K562 (cell line): ENCODE measurements around the gene EFNB3. TPM values are rescaled to one million over a fixed set of nuclear protein-coding genes. Genes with fewer than 3 reads are reported as not detected.
A peak's percentile ranks its signal among the peaks of the same experiment; 100 is the strongest.

Experiments
- ATAC-seq: fragments of 200-7000 bp; cut with Tn5 transposase; 3 replicates; pipeline ENCODE4 v1.9.1; 2020; ENCODE audit warnings: moderate library complexity
- BruUV-seq: library from RNA; stranded (reverse); fragments of 400-500 nt; replicated peaks from 2 replicates; lab custom pipeline; 2021; lab: Mats Ljungman, UMichigan
- CTCF ChIA-PET: fragments of 300-600 bp; formaldehyde crosslinking; extraction: SDS; loops from one replicate; lab custom pipeline; 2021; ENCODE audit warnings: low intra/inter-chr PET ratio; lab: Yijun Ruan, JAX
- POLR2A ChIA-PET: fragments of 300-600, 350-650 bp; sonication (Branson Sonifier 250); formaldehyde crosslinking; extraction: SDS; loops from one replicate; lab custom pipeline; 2021; ENCODE audit warnings: antibody characterized with exemption, inconsistent platforms; lab: Yijun Ruan, JAX
- DNase-seq, 4 experiments: peaks; one replicate each; pipeline versions ENCODE4 v3.0.0 to v3.0.0-alpha.2; 2011 to 2018; ENCODE audit warnings: low spot score in 3 of 4, mixed read lengths in 3 of 4; ENCODE audit errors: extremely low read depth in 1 of 4
- FAIRE-seq: peaks from 2 replicates; lab custom pipeline; 2011; peaks lifted over from hg19 to GRCh38; lab: Jason Lieb, UNC
- H2AFZ ChIP-seq: 2 replicates; pipeline ENCODE4 v1.6.0; 2011; ENCODE audit warnings: low read depth, low read length, control low read depth, inconsistent platforms
- H3K27ac ChIP-seq: fragments of 200-600 bp; 3 replicates; pipeline ENCODE4 v1.8.0; 2011; ENCODE audit warnings: low read depth, mild to moderate bottlenecking, control low read depth, inconsistent platforms, low read length, moderate library complexity, mixed read lengths; ENCODE audit errors: extremely low read depth
- H3K27me3 ChIP-seq, 2 experiments: fragments of 300-600 bp in 1 of 2; 2 replicates in 1 of 2; 3 replicates in 1 of 2; pipeline versions ENCODE4 v1.6.0 to v1.8.0; 2011; ENCODE audit warnings: inconsistent platforms in 2 of 2, low read length in 2 of 2, mild to moderate bottlenecking in 1 of 2, mixed read lengths in 1 of 2, moderate library complexity in 1 of 2; ENCODE audit not compliant: control insufficient read depth in 2 of 2, insufficient read depth in 2 of 2
- H3K36me3 ChIP-seq: fragments of 300-600 bp; 3 replicates; pipeline ENCODE4 v1.8.0; 2011; ENCODE audit warnings: mild to moderate bottlenecking, low read length, inconsistent platforms; ENCODE audit not compliant: control insufficient read depth, insufficient read depth
- H3K4me1 ChIP-seq, 2 experiments: fragments of 200-600 bp in 1 of 2; replicated peaks in 1 of 2; 2 replicates in 1 of 2; 3 replicates in 1 of 2; pipeline versions ENCODE4 v1.5.1 to v1.8.0; 2011; ENCODE audit warnings: inconsistent platforms in 2 of 2, low read length in 2 of 2, mild to moderate bottlenecking in 1 of 2, mixed read lengths in 1 of 2, moderate library complexity in 1 of 2; ENCODE audit not compliant: control insufficient read depth in 2 of 2, insufficient read depth in 2 of 2
- H3K4me2 ChIP-seq: 2 replicates; pipeline ENCODE4 v1.6.1; 2011; ENCODE audit warnings: low read length, control low read depth, inconsistent platforms, mixed read lengths; ENCODE audit not compliant: insufficient read depth
- H3K4me3 ChIP-seq: fragments of 200-600 bp; sonication (generic), shearing (Covaris generic); 2 replicates; pipeline ENCODE4 v1.5.1; 2016; ENCODE audit warnings: control low read depth, inconsistent platforms
- H3K79me2 ChIP-seq: fragments of 200-600 bp; 3 replicates; pipeline ENCODE4 v1.8.0; 2011; ENCODE audit warnings: low read length, inconsistent platforms; ENCODE audit not compliant: control insufficient read depth, insufficient read depth
- H3K9ac ChIP-seq, 2 experiments: 2 replicates each; pipeline versions ENCODE4 v1.6.0 to v1.6.1; 2011; ENCODE audit warnings: low read depth in 2 of 2, low read length in 2 of 2, control low read depth in 1 of 2, inconsistent platforms in 1 of 2, mild to moderate bottlenecking in 1 of 2, mixed read lengths in 1 of 2; ENCODE audit not compliant: insufficient read depth in 1 of 2
- H3K9me1 ChIP-seq: one replicate; pipeline ENCODE4 v1.6.0; 2011; ENCODE audit warnings: inconsistent platforms, mild to moderate bottlenecking, low read length, moderate library complexity; ENCODE audit not compliant: control insufficient read depth, insufficient read depth
- H3K9me3 ChIP-seq: replicated peaks from 2 replicates; pipeline ENCODE4 v1.5.1; 2011; ENCODE audit warnings: low read depth, low read length, inconsistent platforms; ENCODE audit not compliant: control insufficient read depth, insufficient read depth
- H4K20me1 ChIP-seq: replicated peaks from 2 replicates; pipeline ENCODE4 v1.6.1; 2011; ENCODE audit warnings: low read length, inconsistent platforms, mixed read lengths; ENCODE audit not compliant: control insufficient read depth, insufficient read depth
- ADNP ChIP-seq: fragments of 200-800 bp; sonication (Bioruptor generic); IDR thresholded peaks from 2 replicates; pipeline ENCODE4 v1.6.1; 2016; ENCODE audit warnings: missing genetic modification characterization, missing compliant biosample characterization
- CC2D1A ChIP-seq: fragments of 450-650 bp; IDR thresholded peaks from 2 replicates; pipeline ENCODE4 v1.6.1; 2017; ENCODE audit warnings: mild to moderate bottlenecking
- DMBX1 ChIP-seq: fragments of 250-450 bp; sonication (Bioruptor Pico); IDR thresholded peaks from 2 replicates; pipeline ENCODE4 v1.8.0; 2022; ENCODE audit warnings: inconsistent platforms, mild to moderate bottlenecking, moderate library complexity, borderline replicate concordance
- MAZ ChIP-seq, 2 experiments: fragments of 450-650 bp in 1 of 2; sonication (generic) in 1 of 2; formaldehyde crosslinking; IDR thresholded peaks in 1 of 2; conservative IDR thresholded peaks in 1 of 2; 2 replicates each; pipeline versions ENCODE4 v1.4.0 to v1.5.0; 2020; ENCODE audit warnings: mild to moderate bottlenecking in 1 of 2, missing genetic modification reagents in 1 of 2
- MECOM ChIP-seq: fragments of 250-450 bp; sonication (Bioruptor Pico); IDR thresholded peaks from 2 replicates; pipeline ENCODE4 v1.8.0; 2022; ENCODE audit warnings: inconsistent platforms
- TBP ChIP-seq: optimal IDR thresholded peaks from 2 replicates; pipeline ENCODE3; 2011; ENCODE audit warnings: low read depth, low read length, improper control_type of control experiment
- ZEB2 ChIP-seq: fragments of 450-650 bp; IDR thresholded peaks from 2 replicates; pipeline ENCODE4 v1.6.1; 2016
- ZNF384 ChIP-seq: IDR thresholded peaks from 2 replicates; pipeline ENCODE4 v1.6.1; 2012; ENCODE audit warnings: low read depth, low read length, improper control_type of control experiment
- WGBS: fragments of 100-300 bp; shearing (Covaris generic); methylation state at CpG from one replicate; pipeline ENCODE4 v1.1.6; 2016; ENCODE audit warnings: low coverage, mixed read lengths; ENCODE audit not compliant: insufficient coverage; ENCODE audit errors: missing lambda C conversion rate; 5-methylcytosine and 5-hydroxymethylcytosine counted together
- in situ Hi-C: fragments of 300-500 bp; cut with MboI; formaldehyde crosslinking; loops from 4 replicates; pipeline ENCODE4 v1.15.0; 2018; ENCODE audit warnings: inconsistent platforms, mixed read lengths
- intact Hi-C: fragments of 100-400 bp; cut with micrococcal nuclease; formaldehyde crosslinking; loops from 2 replicates; pipeline ENCODE4 v1.14.2; 2022
- polyA plus RNA-seq, 8 experiments: library from polyadenylated mRNA; depleted of rRNA in 4 of 8; stranded (reverse) in 5 of 8; unstranded in 3 of 8; fragments of >200 nt; fragmentation: Nextera tagmentation in 2 of 8; fragmentation: Illumina TruSeq in 1 of 8; extraction: Ambion mirVana in 2 of 8; extraction: Trizol in 1 of 8; gene quantifications; 2 replicates each; pipeline versions ENCODE4 v1.2.1 to v1.2.3, GENCODE V29; 2011 to 2014; ENCODE audit warnings: inconsistent platforms in 1 of 8, missing spikeins in 1 of 8
- total RNA-seq, 7 experiments: library from RNA; depleted of rRNA in 6 of 7; stranded (reverse); fragments of >200 nt in 6 of 7; fragmentation: Illumina TruSeq in 2 of 7; extraction: Trizol in 2 of 7; gene quantifications; 2 replicates each; pipeline versions ENCODE4 v1.2.1 to v1.2.3, GENCODE V29; 2011 to 2021; ENCODE audit warnings: low replicate concordance in 1 of 7
- TF ChIP-seq, protein P1 (sequence below): fragments of 450-650 bp; formaldehyde crosslinking; IDR thresholded peaks from 2 replicates; pipeline ENCODE4 v1.4.0; 2022; ENCODE audit warnings: missing genetic modification characterization
- TF ChIP-seq, protein P2 (sequence below): fragments of 450-650 bp; conservative IDR thresholded peaks from 2 replicates; pipeline ENCODE4 v1.6.1; 2016; ENCODE audit warnings: missing genetic modification characterization, low read depth, mild to moderate bottlenecking, control low read depth, missing compliant biosample characterization
- TF ChIP-seq, protein P3 (sequence below): sonication (generic); formaldehyde crosslinking; IDR thresholded peaks from 2 replicates; pipeline ENCODE4 v1.8.0; 2022; ENCODE audit warnings: missing genetic modification reagents, mild to moderate bottlenecking, borderline replicate concordance
- TF ChIP-seq, protein P4 (sequence below): IDR thresholded peaks from 3 replicates; pipeline ENCODE4 v1.6.1; 2011; ENCODE audit warnings: borderline replicate concordance, mild to moderate bottlenecking, moderate library complexity; ENCODE audit not compliant: insufficient read length; ENCODE audit errors: extremely low read depth

Gene EFNB3
- total and polyA plus RNA-seq, 9 of the 15 experiments (the other 6 are each of a cell fraction or from before 2014, with no cell fraction given): not detected

DNA sequence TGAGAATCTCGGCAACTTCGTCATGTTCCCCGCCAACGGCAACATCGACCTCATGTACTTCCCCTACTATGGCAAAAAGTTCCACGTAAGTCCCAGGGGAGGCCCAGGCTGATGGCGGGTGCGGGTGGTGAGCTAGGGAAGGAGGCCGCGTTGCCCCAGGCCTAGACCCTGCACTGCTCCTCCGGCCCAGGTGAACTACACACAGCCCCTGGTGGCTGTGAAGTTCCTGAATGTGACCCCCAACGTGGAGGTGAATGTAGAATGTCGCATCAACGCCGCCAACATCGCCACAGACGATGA lies 49.5 kb upstream of the EFNB3 start (continued):
- TF ChIP-seq, protein P1, sequence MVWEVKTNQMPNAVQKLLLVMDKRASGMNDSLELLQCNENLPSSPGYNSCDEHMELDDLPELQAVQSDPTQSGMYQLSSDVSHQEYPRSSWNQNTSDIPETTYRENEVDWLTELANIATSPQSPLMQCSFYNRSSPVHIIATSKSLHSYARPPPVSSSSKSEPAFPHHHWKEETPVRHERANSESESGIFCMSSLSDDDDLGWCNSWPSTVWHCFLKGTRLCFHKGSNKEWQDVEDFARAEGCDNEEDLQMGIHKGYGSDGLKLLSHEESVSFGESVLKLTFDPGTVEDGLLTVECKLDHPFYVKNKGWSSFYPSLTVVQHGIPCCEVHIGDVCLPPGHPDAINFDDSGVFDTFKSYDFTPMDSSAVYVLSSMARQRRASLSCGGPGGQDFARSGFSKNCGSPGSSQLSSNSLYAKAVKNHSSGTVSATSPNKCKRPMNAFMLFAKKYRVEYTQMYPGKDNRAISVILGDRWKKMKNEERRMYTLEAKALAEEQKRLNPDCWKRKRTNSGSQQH (CRISPR knock-in tag): no peak
- TF ChIP-seq, protein P2, sequence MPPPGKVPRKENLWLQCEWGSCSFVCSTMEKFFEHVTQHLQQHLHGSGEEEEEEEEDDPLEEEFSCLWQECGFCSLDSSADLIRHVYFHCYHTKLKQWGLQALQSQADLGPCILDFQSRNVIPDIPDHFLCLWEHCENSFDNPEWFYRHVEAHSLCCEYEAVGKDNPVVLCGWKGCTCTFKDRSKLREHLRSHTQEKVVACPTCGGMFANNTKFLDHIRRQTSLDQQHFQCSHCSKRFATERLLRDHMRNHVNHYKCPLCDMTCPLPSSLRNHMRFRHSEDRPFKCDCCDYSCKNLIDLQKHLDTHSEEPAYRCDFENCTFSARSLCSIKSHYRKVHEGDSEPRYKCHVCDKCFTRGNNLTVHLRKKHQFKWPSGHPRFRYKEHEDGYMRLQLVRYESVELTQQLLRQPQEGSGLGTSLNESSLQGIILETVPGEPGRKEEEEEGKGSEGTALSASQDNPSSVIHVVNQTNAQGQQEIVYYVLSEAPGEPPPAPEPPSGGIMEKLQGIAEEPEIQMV: no peak
- TF ChIP-seq CC2D1A (no peak), MECOM (no peak)
- TF ChIP-seq, protein P3, sequence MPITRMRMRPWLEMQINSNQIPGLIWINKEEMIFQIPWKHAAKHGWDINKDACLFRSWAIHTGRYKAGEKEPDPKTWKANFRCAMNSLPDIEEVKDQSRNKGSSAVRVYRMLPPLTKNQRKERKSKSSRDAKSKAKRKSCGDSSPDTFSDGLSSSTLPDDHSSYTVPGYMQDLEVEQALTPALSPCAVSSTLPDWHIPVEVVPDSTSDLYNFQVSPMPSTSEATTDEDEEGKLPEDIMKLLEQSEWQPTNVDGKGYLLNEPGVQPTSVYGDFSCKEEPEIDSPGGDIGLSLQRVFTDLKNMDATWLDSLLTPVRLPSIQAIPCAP (CRISPR knock-in tag): no peak

DNA sequence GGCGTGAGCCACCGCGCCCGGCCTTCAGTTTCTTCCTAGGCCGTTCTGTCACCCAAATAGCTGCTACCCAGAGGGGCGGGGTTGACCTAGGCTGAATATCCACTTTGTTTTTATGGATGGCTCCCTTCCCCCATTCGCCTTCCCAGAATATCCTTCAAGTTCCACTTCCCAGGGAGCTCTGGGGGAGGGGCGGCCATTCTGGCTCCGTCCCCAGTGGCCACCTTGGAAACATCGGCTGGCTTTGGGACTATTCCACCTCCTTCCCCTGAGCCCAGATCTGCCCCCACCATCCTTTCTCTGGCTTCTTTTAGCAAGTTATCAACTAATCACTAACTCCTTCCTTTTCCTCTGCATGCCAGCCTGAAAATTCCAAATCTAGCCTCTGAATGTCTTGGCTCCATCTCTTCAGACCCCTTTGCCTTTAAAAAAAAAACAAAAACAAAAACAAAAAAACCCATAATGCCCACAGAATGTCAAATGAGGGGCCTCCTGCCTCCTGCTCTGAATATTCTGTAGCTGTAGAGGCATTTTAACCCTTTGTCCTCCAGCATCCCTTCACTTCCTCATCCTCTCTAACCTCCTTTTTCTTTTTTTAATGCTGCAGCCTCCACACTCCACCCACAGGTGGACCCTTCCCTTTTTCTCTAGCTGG lies 47.9 kb upstream of the EFNB3 start:
- Histone ChIP-seq H3K4me2 (no peak overlapping the region), H3K79me2 (no peaks in the 10 kb centered on the region), H2AFZ (no peak overlapping the region), H3K4me1 (peaks cover 0 to 8% of the 10 kb centered on the region in 2 experiments; a peak in 3 of 5 replicates), H3K9ac (peak overlapping the region in 1 of 2 experiments; percentile 17; a peak in 1 of 4 replicates), H3K36me3 (no peaks in the 10 kb centered on the region), H3K9me3 (no peaks in the 10 kb centered on the region), H4K20me1 (no peaks in the 10 kb centered on the region; the same call in 1 of the 2 replicates), H3K4me3 (no peak overlapping the region), H3K27me3 (no peaks in the 10 kb centered on the region), H3K27ac (no peak overlapping the region), H3K9me1 (no peaks in the 10 kb centered on the region)
- DNase-seq: peak in 1 of 4 experiments; percentile 3
- in situ Hi-C loops (no loop called here), intact Hi-C loops (no loop called here)
- no peak for FAIRE-seq
- ChIA-PET POLR2A (interaction anchor here (0.6 to 1.1 kb wide), 3 partner anchors 10 to 29 kb away, joined by 3 read pairs; no protein-coding TSS in a partner anchor), CTCF (no interaction called here)
- WGBS: 68% methylated on average over 8 of the region's 10 CpGs
- ATAC-seq: no peak
- no TSS peak for BruUV-seq
- TF ChIP-seq ZNF384 (no peak), MAZ (CRISPR knock-in tag; conservative IDR thresholded peaks at IDR 0.05 in 1 of 2, IDR thresholded peaks at IDR 0.05 in 1 of 2) (no peak), DMBX1 (CRISPR knock-in tag) (no peak), ZEB2 (no peak), ADNP (tag) (no peak), TBP (no peak)
- TF ChIP-seq, protein P4, sequence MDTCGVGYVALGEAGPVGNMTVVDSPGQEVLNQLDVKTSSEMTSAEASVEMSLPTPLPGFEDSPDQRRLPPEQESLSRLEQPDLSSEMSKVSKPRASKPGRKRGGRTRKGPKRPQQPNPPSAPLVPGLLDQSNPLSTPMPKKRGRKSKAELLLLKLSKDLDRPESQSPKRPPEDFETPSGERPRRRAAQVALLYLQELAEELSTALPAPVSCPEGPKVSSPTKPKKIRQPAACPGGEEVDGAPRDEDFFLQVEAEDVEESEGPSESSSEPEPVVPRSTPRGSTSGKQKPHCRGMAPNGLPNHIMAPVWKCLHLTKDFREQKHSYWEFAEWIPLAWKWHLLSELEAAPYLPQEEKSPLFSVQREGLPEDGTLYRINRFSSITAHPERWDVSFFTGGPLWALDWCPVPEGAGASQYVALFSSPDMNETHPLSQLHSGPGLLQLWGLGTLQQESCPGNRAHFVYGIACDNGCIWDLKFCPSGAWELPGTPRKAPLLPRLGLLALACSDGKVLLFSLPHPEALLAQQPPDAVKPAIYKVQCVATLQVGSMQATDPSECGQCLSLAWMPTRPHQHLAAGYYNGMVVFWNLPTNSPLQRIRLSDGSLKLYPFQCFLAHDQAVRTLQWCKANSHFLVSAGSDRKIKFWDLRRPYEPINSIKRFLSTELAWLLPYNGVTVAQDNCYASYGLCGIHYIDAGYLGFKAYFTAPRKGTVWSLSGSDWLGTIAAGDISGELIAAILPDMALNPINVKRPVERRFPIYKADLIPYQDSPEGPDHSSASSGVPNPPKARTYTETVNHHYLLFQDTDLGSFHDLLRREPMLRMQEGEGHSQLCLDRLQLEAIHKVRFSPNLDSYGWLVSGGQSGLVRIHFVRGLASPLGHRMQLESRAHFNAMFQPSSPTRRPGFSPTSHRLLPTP: no peak
